Stimulated activated naive CD4-positive, alpha-beta T cell (primary cell): ENCODE results near the gene CNTNAP2.

Source experiments
- DNase-seq, 6 experiments: peaks; one replicate each; lab custom pipeline; 2025; lab: John Stamatoyannopoulos, UW

The CNTNAP2 gene

DNA sequence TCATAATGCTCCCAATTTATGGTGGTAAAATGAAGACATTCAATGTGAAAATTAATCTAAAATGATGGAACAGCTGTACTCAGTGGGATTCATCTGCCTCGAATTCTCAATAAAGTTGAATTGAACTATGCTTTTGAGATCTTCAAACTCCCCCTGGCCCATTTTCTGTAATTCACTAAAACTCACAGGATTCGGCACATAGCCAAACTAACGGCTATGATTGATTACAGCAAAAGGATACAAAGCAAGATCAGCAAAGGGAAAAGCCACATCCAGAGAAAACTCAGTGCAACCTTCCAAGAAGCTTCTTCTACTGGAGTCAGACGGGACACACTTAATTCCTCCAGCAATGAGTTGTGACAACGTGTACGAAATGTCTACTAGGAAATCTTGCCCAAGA is 307.5 kb downstream of the CNTNAP2 start:
- no peak for DNase-seq

DNA sequence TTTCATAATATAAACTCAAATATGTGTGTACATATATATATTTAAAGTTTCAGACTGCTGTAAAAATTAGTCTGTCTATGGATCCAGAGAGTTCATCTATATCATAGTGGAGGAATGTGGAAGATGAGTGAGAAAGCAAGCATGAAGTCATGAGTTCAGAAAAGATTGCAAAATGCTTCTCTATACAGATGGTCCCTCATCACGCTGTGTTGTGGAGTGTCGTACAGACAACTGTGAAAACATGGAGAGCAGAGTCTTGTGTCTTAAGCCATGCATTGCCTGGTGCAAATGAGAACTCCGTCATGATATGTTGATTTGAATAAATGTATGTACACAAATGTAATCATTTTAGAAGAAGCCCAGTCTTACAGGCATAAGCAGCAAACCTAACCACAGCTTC is 316.9 kb downstream of the CNTNAP2 start:
- DNase-seq: no peak

DNA sequence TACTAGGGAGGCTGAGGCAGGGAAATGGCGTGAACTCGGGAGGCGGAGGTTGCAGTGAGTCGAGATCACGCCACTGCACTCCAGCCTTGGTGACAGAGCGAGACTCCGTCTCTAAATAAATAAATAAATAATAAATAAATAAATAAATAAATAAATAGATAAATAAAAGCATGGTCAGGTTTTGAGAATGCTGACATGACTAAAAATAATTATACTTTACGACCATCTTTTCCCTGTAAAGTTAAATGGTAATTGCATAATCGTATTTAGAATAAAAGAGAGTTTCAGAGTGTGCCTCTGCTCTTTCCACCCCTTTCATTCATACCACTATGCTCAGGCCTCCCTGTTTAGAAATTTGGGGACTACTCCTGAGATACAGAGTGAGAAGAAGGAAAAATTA is 326.5 kb downstream of the CNTNAP2 start:
- DNase-seq: no peak

DNA sequence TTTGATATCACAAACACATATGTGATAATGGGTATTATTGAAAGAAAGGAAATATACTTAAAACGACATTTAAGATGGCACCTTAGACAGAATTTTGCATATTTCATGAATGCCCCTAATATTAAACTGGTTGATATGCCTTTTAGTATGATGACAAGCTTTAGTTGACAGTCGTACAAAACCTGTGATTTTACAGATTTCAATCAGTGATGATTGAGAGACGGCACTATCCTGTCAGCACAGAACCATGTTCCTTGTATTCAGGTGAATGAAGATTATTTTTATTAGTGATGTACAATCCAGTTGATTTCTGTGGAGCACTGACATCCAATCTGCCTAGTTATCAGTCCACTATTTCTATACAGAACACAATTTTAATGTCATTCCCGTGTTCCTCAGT is 333.0 kb downstream of the CNTNAP2 start:
- no peak for DNase-seq

DNA sequence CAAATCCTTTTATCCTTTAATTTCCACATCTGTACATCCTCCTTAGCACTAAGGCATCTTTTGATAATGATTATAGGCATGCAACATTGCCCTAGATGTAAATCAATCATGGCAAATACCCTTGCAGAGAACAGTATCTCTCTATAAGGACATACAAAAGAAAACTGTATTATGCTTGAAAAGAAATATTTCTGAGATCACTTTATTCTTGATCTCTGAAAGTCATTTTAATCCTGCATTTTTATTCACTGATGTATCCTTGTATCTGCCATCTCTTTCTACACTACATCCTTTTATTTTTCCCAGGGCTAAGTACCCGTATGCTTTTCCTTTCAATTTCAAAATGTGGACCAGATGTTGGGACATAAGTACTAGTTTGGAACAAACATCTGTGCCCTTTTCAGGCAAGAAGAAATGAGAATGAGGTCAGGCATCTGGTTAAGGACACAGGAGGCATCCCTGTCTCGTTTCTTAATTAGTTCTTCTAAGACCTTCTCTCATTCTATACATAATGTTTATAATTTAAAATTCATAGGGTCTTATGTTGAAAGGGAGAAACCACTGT is 338.6 kb downstream of the CNTNAP2 start:
- no peak for DNase-seq

DNA sequence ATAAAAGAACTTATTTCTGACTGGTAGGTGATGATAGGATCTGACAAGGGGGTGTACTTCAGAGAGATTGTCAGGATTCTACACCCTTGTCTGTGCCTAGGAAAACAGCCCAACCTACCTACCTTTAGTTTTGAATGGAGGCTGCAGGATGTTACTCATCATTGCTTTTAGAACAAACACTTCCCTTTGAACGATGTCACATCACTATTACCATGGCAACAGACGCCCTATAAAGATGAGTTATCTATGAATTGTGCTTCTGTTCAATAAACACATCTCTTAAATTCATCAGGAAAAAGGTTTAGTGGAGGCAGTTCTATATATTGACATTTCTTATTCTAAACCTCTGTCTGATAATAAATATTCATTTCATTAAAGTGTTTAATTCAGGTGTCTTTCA is 362.4 kb downstream of the CNTNAP2 start:
- DNase-seq: no peak

DNA sequence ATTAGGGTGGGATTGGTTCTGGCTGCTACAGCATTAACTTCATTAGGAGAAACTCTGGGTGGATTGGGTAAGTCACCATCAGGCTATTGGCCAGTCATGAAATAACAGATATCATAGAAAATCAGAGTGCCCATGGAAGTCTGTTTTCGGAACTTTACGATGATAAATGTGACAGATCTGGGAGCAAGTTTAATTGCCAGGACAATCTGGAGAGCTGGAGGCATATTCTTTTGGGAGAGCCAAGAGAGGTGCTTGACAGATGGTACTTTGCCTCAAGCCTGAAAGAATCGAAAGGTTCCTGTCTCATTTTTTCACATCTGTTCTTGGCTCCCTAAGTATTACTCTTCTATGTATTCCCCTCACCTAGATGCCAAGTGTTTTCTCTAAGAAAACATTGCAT is 369.9 kb downstream of the CNTNAP2 start:
- DNase-seq: no peak

DNA sequence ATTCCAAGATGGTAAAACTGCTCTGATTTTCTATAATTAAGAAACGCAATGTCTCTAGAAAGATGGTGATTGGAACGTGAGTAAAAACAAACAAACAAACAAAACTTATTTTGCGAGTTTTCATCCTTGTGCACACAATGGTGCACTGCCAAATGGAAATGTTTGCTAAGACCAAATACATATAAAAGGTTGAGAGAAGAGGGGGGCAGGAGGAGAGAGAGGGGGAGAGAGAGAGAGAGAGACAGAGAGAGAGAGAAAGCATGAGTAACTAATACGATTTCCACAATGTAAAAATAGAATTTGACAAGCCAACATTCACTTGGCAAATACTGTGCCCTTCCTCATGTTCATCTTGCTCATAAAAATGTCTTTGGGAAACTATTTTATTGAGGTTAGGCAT is 375.4 kb downstream of the CNTNAP2 start:
- DNase-seq: no peak

DNA sequence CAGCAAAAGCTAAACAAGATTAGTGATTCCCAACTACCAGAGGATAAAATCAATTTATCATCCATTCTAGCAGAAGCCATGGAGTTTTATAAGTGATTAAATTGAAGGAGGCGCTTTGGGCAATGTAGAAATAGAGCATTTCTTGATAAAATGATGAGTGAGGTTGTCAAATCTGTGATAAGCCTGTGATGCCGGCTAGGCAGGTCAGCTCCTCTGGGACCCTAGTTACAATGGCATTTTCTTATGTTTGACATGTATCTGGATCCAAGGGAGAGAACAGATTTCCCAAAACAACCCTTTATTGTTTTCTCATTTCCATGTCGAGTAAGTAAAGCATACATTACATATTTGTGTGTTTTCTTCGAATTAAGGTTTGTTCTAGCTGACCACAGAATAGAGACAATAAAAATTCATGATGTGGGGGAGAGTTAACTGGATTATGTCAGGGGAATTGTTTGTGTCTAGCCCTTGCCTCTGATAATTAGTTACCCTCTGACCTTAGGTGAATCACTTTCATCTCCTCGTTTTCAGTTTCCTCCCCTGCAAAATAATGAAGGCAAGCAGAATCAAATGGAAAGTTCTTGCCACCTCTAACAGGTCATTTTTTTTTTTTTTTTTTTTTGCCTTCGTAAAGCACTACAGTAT is 378.5 kb downstream of the CNTNAP2 start:
- no peak for DNase-seq

DNA sequence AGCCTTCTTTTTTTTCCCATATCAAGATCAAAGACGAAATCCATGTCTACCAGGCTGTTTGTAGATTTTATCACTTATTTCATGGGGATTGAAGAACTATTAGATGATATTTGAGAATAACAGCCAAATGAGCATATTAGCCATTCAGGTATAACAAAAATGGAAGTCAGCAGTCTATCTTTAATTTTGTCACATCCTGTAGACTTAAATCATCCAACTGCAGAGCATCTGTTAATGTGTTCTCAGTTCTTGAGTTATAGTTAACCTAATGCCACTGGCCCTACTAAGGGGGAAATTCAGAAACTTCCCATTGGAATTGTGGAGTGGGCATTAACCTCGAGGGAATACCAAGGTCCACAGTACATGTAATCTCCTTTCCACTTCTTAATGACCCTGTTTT is 380.1 kb downstream of the CNTNAP2 start:
- DNase-seq: no peak

DNA sequence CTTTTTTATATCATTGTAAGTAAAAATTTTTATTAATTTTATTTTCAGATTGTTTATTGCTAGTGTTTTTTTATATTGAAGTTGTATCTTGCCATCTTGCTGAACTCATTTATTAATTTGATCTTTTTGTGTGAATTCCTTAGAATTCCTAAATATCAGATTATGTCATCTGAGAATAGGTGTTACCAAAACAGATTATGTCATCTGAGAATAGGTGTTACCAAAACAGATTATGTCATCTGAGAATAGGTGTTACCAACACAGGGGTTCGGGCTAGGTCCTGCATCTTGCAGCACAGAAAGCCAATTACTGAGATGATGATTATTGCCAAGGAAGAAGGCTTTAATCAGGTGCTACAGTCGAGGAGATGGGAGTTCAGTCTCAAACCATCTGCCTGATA is 383.4 kb downstream of the CNTNAP2 start:
- DNase-seq: no peak

DNA sequence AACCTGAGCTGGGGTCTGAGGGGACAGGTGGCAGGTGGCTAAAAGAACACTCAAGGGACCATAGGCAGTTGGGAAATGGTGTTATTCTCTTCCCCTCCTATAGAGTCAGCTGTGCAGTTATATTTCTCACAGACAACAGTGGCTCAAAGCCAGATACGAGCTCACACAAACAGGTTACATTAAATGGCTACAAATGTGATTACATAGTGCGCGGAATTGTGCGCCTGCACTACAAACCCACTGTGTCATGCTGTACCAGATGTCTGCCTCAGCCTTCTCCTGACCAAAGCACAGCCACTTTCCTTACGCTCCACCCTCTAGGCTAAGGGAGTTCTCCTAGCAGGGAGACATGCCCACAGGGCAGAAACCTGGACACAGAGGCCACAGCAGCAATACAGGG is 387.2 kb downstream of the CNTNAP2 start:
- no peak for DNase-seq

DNA sequence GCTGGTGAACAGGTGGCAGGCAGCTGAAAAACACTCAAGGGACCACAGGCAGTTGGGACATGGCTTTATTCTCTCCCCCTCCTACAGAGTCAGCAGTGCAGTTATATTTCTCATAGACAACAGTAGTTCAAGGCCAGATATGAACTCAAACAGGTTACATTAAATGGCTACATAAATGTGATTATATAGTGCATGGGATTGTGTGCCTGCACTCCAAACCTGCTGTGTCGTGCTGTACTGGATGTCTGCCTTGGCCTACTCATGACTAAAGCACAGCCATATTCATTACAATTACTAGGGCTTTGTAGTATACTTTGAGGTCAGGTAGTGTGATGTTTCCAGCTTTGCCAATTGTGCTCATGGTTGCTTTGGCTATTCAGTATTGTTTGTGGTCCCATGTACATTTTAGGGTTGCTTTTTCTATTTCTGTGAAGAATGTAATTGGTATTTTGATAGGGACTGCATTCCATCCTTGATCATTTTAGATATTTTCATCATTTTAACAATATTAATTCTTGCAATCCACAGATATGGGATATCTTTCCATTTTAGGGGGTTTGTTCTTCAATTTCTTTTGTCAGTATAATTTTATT is 393.6 kb downstream of the CNTNAP2 start:
- DNase-seq: no peak

DNA sequence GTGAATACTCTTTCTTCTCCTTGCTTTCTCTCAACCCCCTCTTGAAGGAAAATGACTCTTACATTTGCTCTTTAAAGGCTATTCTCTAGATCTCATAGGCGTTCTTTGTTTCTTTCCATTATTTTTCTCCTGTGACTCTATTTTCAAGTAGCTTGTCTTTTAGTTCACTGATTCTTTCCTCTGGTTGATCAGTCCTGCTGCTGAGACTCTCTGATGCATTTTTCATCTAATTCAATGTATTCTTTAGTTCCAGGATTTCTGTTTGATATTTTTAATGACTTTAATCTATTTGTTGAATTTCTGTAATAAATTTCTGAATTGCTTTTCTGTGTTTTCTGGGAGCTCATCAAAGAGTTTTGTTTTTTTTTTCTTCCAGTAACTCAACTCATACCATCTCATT is 397.7 kb downstream of the CNTNAP2 start:
- DNase-seq: no peak

DNA sequence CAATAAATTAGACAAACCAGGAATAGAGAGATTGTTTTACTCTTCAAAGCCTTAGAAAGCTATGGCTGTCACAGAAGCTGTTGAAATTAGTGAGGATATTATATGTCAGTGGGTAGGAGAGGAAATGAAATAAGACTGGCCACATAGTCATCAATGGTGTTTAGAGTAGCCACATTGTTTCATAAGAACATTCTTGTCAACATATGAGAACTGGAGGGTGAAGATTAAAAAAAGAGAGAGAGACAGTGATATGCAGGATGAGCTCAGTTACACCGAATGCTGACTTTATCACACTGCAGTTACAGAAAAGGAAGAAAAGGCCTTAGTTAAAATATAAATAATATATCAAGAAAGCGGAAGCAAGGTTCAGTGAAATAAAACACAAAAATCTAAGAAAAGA is 412.0 kb downstream of the CNTNAP2 start:
- DNase-seq: no peak

DNA sequence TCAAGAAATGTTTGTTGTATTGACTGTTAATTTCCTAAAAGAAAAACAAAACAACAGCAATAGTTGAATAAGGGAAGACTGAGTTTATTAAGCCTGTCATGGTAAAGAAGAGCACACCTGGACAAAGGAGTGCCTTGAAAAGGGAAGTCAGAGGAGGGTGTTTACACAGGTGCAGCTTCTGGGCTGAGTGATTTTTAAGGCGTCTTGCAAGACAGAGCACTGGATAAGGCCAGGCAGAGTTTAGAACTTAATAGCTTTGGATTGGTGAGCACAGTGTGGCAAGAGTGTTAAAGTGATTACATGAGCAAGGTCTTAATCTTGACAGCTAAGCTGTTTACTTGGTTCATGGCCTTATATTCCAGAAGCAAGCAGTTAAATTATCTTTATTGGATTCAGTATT is 423.2 kb downstream of the CNTNAP2 start:
- no peak for DNase-seq

DNA sequence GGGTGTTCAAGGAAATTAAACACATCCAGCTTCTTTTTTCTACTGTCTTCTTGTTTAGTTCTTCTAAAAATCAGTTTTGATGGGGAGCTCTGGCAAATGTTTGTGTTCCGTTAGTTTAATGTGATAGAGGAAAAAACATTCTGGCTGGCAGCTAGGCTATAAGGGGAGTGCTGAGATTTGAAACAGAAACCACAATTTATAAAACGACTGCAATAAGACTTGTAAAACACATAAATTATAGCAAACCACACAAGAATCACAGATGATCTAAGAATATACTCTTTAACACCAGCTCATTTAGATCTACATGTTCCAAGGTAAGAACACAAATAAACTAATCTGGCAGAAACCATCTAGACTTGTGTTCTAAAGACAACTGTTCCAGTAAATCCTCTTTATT is 425.5 kb downstream of the CNTNAP2 start:
- no peak for DNase-seq

DNA sequence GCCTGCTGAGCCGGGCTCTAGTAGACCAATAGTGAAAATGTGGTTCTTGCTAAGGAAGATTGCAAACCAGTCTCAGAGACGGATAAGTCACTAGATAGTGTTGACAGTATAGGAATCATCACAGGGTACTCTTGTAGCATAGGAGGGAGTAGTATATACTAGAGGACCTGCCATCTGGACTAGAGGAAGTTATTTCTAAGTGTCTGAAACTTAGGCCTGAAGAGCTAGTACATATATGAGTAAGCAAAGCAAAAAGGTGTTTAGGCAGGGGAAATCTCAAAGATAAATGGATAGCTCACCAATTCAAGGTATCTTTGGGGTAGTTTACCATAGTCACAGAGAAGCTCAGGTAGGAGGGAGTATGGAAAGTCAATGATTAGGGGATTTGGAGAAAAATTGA is 428.1 kb downstream of the CNTNAP2 start:
- no peak for DNase-seq

DNA sequence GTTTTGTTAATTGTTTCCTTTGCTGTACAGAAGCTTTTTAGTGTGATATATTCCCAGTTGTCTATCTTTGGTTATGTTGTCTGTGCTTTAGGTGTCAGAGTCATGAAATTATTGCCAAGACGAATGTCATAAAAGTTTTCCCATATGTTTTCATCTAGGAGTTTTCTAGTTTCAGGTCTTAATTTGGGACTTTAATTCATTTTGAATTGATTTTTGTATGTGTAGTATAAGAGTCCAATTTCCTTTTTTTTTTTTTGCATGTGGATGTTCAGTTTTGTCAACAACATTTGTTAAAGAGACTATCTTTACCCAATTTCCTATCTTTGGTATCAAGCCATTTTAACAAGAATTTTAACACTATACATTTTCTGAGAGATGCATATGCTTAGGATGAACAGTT is 432.2 kb downstream of the CNTNAP2 start:
- DNase-seq: no peak

DNA sequence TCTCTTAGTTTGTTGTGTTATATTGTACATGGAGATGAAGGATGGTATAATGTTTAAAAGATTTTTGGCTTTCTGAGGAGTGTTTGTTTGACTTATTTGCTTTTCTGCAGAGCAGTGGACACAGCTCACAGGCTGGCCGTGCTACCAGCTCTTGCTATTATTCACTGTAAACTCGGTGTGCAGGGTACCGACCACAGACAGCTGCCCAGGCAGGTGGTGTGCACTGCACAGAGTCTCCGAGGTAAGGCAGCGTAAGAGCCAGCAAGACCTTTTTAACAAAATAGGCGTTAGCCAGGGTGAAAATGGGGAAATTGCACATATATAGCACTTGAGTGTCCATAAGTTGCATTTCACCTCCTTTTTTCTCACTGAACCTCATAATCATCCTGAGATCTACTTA is 438.0 kb downstream of the CNTNAP2 start:
- DNase-seq: no peak

DNA sequence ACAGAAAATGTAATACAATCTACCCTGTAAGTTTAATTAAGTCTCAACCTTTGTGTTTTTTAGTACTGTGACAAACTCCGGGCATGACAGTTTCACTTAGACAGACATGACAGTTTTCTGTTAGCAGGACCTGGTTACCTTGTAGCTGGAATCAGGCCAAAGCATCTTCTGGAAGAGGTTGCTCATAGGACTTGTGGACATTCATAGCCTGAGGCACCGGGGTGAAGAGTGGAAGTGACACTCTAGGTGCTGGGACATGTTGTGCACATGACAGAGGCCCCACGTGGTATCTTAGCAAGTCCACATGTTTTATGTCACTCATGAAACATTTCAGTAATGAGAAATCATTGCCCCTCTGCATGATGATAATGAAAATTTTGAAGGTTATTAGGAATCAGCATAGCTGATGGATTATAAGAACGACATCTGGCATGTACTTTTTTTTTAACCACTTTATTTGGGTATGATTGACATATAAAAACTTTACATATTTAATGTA is 441.4 kb downstream of the CNTNAP2 start:
- DNase-seq: no peak

DNA sequence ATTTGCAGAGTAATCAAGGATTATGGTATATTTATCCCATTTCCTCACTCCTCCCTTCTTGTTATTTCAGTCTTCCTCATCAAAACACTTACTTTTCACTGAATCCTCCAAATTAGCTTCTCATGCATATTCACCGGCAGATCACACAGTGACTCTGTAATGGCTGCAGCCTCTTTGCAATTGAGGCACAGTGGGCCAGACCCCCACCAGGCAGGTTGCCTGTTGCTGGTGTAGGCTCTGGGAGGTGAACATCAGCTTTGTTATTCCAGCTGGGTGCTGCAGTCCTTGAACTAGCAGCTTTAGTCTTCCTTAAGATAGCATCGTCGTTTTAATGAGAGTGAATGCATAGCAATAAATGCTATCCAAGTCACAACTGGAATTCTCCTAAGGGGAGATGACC is 449.3 kb downstream of the CNTNAP2 start:
- no peak for DNase-seq

DNA sequence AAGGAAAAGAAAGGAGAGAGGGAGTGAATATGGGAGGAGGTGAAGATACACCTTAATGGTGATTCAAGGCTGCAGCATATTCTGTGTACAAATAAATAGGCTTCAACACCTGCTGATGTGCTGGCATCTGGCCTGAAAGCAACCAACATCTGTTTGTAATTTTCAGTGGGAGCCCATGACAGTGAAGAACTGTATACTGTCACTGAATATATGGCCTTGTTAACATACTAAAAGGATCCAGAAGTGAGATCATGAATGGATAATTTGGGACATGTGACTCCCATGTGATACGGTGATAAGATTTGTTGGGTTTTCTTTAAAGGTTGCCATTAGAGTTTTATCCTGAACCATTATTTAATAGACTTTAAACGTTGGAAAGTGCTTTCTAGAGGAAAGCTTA is 459.3 kb downstream of the CNTNAP2 start:
- no peak for DNase-seq

DNA sequence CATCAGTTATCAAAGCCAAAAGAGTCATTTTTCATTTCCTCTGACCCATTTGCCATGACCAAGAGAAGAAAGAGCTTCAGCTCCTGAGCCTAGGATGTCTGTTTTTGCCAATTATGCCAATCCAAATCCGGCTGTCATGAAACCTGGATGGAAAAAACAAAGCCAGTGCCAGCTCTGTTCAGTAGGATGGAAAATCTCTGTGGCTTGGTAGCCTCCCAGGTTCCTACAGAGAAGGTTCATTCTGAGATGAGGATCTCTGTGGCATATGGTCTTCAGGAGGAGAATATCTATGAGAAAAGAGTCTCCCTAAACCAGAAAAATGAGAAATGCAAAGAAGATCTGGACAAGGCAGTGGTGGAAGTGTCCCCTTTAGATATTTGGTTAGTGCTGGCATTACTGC is 475.4 kb downstream of the CNTNAP2 start:
- DNase-seq: no peak
